Measurements from ENCODE around the gene TPI1.
A peak's percentile ranks its signal among the peaks of the same experiment; 100 is the strongest.

TPI1 gene

DNA sequence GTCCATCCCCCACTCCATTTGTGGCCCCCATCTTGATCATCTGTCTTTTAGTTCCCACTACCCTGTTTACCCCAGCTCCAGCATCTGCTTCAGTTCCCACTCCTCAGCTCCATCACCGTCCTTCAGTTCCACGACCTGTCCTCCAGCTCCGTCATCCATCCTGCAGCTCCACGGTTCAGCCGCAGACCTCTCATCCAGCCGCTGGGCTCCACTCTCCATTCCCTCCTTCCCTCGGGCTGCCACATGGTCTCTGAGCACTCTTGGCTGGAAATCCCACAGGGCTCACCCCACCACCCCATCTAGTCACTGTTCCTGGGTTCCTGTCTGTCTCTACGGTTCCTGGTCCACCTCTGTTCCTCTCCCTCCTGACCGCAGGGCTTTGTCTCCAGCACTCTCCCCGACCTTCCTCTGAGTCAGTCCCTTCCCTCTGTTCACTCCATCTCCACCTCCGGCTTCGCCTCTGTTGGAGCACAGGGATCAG is 42.4 kb upstream of the TPI1 start:
- TF ChIP-seq, protein P1, sequence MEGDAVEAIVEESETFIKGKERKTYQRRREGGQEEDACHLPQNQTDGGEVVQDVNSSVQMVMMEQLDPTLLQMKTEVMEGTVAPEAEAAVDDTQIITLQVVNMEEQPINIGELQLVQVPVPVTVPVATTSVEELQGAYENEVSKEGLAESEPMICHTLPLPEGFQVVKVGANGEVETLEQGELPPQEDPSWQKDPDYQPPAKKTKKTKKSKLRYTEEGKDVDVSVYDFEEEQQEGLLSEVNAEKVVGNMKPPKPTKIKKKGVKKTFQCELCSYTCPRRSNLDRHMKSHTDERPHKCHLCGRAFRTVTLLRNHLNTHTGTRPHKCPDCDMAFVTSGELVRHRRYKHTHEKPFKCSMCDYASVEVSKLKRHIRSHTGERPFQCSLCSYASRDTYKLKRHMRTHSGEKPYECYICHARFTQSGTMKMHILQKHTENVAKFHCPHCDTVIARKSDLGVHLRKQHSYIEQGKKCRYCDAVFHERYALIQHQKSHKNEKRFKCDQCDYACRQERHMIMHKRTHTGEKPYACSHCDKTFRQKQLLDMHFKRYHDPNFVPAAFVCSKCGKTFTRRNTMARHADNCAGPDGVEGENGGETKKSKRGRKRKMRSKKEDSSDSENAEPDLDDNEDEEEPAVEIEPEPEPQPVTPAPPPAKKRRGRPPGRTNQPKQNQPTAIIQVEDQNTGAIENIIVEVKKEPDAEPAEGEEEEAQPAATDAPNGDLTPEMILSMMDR (IDR thresholded peaks at IDR 0.05; ENCODE audit: borderline replicate concordance, control extremely low read depth, extremely low read depth, insufficient read depth, missing control alignments) = no peak
- in situ Hi-C loops (cut with MboI; ENCODE audit: low sequenced_read_pairs, unreplicated experiment) = loop anchor here (10.0 kb wide), 1 partner anchor 70 kb away; the partner anchor contains the start of gene MLF2
- DNase-seq (ENCODE audit: low spot score) = no peak

DNA sequence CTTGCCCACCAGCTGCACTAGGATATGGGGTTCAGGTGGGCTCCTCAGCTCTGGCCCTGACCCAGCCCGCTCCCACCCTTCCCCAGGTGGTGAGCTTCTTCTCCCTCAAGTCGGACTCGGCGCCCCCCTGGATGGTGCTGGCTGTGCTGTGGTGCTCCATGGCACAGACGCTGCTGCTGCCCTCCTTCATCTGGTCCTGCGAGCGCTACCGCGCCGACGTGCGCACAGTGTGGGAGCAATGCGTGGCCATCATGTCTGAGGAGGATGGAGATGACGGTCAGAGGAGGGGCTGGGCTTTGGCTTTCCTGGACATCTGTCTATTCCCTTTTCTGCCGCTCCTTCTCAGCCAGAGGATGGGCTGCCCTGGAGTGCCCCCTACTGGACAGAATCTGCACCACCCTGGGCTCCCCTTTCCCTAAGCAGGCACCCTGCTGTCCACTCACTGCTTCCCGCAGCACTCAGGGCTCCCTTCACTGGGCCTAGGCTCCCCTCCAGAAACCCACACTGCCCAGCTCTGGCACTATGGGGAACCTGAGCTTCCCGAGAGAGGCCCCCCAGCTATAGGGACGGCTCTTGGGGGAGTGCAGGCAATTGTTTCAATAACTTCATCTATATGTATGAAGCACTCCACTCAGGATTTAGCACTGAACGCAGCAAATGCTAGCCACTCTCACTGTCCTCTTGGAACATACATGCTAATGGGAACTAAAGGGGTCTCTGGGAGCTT is 41.8 kb upstream of the TPI1 start:
- in situ Hi-C loops (cut with MboI; ENCODE audit: low sequenced_read_pairs, unreplicated experiment) = loop anchor here (10.0 kb wide), 1 partner anchor 71 kb away; the partner anchor contains the start of gene MLF2
- TF ChIP-seq, protein P1 (IDR thresholded peaks at IDR 0.05; ENCODE audit: borderline replicate concordance, control extremely low read depth, extremely low read depth, insufficient read depth, missing control alignments) = peak; percentile 91
- peak; percentile 94 for DNase-seq (ENCODE audit: low spot score)

DNA sequence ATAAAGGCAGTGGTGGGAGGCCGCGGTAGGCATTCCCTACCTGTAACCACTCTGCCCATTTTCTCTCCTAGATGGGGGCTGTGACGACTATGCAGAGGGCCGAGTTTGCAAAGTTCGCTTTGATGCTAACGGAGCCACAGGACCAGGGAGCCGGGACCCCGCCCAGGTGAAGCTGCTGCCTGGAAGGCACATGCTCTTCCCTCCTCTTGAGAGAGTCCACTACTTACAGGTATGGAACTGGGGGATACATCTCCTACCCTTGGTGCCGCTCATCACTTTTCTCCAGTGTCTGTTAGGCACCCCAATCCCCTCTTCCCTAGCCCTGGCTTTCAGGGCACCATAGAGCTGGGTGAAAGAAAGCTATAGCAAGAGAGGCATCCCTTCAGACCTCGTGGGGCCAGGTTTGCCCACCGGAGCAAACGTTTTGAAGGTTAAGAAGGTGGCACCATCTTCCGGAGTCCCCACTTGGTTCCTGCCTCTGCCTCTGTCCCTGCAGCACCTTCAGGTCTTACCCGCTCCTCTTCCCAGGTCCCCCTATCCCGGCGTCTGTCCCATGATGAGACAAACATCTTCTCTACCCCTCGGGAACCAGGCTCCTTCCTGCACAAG is 41.1 kb upstream of the TPI1 start:
- TF ChIP-seq, protein P1 (IDR thresholded peaks at IDR 0.05; ENCODE audit: borderline replicate concordance, control extremely low read depth, extremely low read depth, insufficient read depth, missing control alignments) = no peak
- in situ Hi-C loops (cut with MboI; ENCODE audit: low sequenced_read_pairs, unreplicated experiment) = loop anchor here (10.0 kb wide), 1 partner anchor 71 kb away; the partner anchor contains the start of gene MLF2

DNA sequence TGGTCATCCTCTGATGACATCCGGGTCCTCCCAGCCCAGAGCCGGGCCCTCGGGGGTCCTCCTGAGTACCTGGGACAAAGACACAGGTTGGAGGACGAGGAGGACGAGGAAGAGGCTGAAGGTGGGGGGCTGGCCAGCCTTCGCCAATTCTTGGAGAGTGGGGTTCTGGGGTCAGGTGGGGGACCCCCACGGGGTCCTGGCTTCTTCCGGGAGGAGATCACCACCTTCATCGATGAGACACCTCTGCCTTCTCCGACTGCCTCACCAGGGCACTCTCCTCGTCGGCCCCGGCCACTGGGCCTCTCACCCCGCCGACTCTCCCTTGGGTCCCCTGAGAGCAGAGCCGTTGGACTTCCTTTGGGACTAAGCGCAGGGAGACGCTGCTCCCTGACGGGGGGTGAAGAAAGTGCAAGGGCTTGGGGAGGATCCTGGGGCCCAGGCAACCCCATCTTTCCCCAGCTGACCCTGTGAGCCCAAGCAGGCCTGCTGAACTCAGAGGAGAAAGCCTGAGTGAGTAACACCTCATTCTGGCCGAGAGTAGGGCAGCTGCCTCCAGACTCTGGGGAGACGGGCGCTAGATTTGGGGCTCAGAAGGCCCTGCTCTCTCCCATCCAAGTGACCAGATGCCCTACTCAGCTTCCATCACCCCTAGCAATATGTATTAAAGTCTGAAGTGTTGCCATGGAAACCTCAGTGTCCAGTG is 40.4 kb upstream of the TPI1 start:
- no peak for DNase-seq (ENCODE audit: low spot score)
- in situ Hi-C loops (cut with MboI; ENCODE audit: low sequenced_read_pairs, unreplicated experiment) = loop anchor here (10.0 kb wide), 1 partner anchor 72 kb away; the partner anchor contains the start of gene MLF2
- TF ChIP-seq, protein P1 (IDR thresholded peaks at IDR 0.05; ENCODE audit: borderline replicate concordance, control extremely low read depth, extremely low read depth, insufficient read depth, missing control alignments) = no peak

More for the DNA sequence above, 41.1 kb upstream of the TPI1 start:
- DNase-seq (ENCODE audit: low spot score) = no peak

DNA sequence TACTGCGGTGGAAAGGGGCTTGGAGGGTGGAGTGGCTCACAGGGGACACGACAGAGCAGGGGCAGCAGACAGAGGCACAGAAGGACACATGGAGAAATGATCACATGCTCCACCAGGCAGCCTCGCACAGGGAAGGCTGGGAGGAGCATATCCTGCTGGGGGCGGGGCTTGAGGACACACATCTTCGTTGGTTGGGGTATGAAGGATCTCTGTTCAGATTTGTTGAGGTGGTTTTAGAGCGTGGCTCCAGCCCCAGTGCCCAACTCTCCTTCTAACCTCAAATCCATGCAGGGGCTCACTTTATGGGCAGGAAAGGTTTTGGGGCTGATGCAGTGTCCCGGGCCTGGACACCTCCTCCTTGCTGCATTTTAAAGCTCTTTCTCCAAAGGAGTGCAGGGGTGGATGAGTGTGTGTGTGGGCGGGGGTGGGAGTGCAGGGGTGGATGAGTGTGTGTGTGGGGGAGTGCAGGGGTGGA is 39.9 kb upstream of the TPI1 start:
- in situ Hi-C loops (cut with MboI; ENCODE audit: low sequenced_read_pairs, unreplicated experiment) = loop anchor here (10.0 kb wide), 1 partner anchor 73 kb away; the partner anchor contains the start of gene MLF2
- TF ChIP-seq, protein P1 (IDR thresholded peaks at IDR 0.05; ENCODE audit: borderline replicate concordance, control extremely low read depth, extremely low read depth, insufficient read depth, missing control alignments) = no peak
- DNase-seq (ENCODE audit: low spot score) = peak; percentile 68

Data from GM13976 (cell line).